NCI-H1417 (cell line): Measurements from ENCODE around the gene CNOT6.
A peak's percentile ranks its signal among the peaks of the same experiment; 100 is the strongest.
"Not testable (repeated sequence)": the region's sequence is repeated elsewhere in the genome, so short reads cannot be mapped to it uniquely, and the experiment has no call there.

Source experiments
- DNase-seq, 3 experiments: peaks; one replicate each; lab custom pipeline; 2025; lab: John Stamatoyannopoulos, UW

CNOT6 gene

DNA sequence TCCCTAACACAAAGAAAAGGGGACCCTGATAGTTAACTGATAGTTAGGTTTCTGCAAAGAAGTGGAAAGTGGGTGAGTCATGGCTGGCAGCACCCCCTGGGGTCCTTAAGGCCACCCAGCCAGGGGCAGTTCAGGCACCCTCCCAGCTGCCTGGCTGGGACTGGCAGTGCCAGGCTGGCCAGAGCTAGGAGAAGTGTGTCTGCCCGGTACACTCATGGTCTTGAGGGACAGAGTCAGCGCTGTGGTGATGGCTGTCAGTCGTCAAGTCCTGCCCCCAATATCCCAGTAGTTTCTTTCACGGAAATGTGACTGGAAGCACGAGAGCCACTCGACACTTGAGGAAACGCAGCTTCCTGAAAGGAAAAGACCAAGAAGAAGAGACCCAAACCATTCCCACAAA lies 22.3 kb upstream of the CNOT6 start:
- no peak for DNase-seq

DNA sequence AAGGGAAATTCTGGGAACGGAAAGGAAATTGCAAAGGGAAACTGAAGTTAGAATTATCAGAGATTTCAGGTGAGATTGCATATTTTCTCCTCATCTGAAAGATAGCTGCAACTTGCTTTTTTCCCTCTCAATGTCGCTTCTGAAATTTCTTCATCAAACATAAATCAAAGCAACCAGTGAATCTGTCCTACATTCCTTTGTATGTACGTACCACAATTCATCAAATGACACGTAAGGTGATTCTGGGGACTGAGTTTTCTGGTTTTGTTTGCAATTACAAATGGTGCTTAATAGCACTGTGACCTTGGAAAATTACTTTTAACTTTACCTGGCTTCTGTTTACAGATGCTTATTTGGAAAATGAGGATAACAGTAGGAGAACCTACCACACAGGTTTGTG lies 21.9 kb upstream of the CNOT6 start:
- DNase-seq = no peak

DNA sequence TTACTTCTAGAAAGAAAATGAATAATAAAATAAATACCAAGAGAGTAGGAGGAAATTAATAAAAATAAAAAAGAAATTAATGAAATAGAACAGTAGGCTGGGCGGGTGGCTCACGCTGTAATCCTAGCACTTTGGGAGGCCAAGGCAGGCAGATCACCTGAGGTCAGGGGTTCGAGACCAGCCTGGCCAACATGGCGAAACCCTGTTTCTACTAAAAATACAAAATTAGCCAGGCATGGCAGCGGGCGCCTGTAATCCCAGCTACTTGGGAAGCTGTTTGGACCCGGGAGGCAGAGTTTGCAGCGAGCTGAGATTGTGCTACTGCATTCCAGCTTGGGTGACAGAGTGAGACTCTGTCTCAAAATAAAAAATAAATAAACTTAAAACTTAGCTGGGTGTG lies 20.8 kb upstream of the CNOT6 start:
- not testable (repeated sequence) for DNase-seq

DNA sequence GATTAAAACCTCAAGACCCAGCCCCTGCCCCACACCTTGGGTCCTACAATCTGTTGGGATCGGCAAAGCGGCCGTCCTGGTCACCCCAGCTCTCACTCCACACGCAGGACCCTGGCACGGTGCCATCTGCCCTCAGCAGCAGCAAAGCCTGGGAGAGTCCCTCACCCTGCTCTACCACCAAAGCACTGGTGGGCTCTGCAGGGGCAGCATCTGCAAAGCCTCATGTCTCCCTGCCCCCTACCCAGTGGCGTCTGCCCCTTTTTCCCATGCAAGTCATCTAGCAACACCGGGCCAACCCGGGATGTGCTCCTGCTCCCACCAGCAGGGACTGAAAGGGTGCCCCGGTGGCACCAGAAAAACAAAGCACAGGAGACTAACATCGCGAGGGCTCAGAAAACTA lies 19.6 kb upstream of the CNOT6 start:
- no peak for DNase-seq

DNA sequence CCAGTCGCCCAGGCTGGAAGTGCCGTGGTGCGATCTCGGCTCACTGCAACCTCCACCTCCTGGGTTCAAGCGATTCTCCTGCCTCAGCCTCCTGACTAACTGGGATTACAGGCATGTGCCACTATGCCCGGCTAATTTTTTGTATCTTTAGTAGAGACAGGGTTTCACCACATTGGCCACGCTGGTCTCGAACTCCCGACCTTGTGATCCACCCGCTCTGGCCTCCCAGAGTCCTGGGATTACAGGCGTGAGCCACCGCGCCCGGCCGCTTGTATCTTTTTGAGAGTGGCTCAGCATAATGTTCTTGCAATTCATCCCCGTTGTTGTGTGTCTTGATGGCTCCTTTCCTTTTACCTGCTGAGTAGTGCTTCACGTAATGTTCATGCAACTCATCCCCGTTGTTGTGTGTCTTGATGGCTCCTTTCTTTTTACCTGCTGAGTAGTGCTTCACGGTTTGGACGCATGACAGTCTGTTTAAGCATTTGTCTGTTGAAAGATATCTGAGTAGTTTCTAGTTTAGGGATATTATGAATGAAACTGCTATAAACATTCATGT lies 18.1 kb upstream of the CNOT6 start:
- DNase-seq = not testable (repeated sequence)

DNA sequence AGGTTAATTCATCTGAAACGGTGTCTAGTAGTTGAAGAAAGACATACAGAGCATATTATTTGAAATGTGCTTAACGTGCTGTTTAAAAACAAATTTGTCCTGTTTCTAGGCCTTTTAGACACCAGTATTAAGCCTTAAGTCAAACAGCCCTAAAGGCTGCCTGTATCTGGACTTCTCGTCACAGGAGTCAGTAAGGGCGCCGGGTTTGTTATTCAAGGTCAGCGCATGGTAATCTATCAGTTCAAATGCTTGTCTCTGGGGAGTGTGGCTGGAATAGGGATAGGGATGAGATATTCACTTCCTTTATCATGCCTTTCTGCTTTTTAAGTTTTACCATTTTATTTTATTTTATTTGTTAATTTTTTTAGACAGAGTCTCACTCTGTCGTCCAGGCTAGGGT lies 9.4 kb upstream of the CNOT6 start:
- no peak for DNase-seq

DNA sequence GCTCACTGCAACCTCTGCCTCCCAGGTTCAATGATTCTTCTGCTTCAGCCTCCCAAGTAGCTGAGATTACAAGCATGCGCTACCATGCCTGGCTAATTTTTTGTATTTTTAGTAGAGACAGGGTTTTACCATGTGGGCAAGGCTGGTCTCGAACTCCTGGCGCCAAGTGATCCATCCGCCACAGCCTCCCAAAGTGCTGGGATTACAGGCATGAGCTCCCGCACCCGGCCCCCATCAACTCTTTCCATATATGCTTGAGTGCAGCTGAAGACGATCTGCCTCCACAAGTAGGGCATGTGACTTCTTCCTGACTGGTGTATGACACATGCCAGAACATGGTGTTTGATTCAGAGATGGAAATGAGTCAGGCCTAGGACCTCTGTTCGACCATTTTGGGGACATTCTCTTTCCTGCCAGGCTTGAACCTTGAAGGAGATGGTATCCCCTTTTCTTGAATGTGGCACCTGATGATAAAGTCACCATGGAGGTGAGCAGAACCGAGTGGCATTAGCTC lies 7.5 kb upstream of the CNOT6 start:
- DNase-seq = no peak

DNA sequence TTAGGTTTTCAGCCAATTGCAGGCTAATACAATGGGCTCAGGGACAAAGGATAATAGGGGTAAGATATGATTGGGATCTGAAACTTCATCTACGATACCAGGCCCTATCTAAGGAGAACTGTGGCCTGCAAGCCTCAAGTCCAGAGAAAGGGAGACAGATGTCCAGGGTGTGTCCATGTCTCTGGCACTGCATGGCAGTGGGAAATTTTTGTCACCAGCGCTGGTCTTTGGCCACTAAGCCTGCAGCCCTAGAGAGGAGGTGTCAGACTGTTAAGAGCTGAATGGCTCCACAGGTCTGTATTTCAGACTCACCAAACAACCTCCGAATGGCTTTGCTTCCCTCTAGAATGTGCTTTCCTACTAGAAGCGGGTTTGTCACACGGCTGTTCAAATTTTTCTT lies 6.6 kb upstream of the CNOT6 start:
- no peak for DNase-seq

DNA sequence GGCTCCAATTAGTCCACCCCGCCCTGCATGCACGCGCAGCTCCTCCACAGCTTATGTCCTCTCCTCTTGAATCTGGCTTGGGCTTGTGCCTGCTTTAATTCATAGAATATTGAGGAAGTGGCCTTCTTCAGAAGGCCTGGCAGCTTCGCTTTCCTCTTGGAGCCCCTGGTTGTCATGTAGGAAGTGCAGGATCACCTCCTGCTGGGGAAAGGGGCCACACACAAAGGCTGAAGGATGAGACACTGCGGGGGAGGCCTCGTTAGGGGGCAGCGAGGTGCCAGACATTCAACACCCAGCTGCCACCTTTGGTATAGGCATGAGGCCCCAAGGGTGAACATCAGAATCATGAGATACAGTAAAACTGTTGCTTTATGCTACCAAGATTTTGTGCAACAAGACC lies 2.7 kb upstream of the CNOT6 start:
- DNase-seq = no peak

DNA sequence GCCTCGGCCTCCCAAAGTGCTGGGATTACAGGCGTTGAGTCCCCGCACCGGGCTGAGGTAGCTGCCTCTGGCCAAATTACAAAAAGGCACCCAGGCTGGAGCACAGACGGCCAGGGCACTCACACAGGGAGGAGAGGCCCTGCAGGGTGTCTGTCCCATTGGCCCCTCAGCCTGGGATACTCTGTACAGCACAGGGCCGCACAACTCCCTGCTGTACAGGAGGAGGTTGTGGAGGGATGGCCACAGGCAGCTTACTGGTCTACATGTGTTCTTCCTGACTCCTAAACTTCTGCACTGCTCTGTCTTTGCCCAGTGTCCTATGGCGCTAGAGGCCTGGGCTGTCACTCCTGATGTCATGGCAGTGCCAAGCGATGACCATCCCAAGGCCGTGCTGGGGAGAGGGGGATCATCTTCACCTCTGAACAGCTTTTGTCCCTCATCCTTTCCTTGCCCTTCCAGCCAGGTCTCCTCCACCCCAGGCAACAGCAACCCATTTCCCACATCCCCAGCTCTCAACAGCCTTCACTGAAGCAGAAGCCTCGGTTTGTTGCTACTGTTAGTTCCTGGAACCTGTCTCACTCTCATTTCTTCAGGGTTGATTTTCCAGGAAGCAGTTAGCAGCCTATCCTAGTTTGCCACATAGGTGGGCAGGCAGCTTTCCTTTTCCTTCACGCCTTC lies 1.8 kb upstream of the CNOT6 start:
- DNase-seq = no peak

DNA sequence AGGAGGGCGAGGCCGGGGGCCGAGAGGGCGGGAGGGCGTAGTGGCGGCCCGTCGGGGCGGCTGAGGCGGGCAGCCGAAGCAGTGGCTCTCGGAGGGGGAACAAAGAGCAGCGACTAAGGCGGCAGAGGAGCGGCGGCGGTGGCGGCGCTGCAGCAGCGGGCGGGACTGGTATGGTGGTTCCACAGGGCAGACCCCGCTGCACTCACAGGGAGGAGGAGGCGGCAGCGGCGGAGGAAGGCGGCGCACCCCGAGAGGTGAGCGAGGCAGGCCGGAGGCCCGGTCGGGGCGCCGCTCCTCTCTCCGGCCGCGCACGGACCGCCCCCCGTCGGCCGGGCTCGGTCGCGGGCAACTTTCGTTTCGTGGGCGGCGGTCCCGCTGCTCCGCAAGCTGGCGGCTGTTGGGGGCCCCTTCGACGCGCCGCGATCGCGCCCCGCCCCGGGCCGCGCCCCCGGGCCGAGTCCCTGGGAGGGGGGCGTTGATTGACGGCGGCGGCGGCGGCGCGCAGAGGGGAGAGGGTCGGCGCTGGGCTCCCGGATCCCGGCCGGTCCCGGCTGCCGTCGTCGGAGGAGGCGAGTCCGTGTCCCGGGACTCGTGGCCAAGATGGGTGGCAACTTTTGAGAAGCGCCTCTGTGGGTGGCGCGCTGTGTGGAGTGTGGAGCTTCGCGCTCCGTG lies 467 bp downstream of the CNOT6 start:
- peak in 2 of 3 experiments; percentile 61 to 68 for DNase-seq

DNA sequence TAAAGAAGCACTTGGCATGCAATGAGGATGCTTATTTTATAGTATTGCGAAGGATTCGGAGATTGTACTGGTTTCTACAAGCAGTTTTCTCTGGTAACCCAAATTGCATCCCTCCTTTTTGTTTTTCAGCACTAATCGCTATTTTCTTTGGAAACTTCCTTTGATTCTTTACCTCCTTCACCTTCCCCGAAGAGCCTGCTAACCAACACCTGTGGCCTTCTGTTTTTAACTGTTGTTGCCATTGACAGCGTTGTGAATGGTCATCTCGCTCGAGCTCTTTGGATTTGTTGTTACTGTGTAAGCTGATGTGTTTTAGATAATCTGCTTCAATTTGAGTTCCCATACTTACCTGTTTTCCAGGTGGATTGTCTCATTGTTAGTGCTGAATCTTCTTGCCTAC lies 1.1 kb downstream of the CNOT6 start:
- peak in 2 of 3 experiments; percentile 15 to 36 for DNase-seq

DNA sequence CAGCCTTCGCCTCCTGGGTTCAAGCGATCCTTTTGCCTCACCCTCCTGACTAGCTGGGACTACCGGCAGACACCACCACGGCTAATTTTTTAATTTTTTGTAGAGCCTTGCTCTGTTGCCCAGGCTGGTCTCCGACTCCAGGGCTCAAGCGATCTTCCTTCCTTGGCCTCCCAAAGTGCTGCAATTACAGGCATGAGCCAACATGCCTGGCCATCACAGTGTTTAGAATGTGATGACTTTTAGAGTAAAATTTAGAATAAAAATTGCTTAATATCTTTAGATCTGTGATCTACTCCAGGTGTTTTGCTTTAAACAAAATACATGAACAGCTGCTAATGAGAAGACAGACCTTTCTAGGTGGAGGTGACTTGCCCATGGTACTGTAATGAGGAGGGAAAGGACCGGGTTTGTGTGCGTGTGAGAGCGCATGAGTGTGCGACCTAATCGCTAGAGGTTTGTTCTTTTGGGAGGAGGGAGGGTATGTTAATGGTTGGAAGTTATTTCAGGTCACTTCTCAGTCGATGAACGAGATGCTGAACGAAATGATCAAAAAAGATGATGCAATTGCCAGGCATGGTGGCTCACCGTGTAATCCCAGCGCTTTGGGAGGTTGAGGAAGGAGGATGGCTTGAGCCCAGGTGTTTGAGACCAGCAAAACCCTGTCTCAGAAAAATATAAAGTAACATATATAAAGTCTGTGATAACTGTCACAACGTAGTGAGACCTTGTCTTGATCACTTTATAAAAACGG lies 2.0 kb downstream of the CNOT6 start:
- no peak for DNase-seq

DNA sequence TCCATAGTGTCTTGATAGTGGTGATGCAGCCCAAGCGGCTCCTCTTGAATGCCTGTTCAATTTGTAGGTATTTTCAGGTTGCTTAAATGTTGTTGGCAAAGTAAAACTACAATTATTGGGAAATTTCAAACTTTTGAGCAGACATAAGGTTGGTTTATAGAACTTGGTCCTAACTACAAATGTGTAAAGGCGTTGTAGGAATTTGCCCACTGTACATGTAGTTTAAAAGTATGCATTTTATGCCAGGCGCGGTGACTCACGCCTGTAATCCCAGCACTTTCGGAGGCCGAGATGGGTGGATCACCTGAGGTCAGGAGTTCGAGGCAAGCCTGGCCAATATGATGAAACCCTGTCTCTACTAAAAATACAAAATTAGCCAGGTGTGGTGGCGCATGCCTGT lies 2.6 kb downstream of the CNOT6 start:
- not testable (repeated sequence) for DNase-seq

DNA sequence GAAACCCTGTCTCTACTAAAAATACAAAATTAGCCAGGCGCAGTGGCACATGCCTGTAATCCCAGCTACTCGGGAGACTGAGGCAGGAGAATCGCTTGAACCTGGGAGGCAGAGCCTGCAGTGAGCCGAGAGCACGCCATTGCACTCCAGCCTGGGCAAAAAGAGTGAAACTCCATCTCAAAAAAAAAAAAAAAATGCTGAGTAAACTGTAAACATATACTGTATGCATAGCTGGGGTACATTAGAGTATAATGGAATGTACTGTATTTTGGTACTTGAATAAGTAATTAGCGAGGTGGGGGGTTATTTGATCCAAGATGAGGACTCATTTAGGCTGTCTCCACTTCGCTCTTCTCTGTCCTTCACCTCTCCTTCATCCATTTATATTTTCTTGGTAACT lies 3.7 kb downstream of the CNOT6 start:
- not testable (repeated sequence) for DNase-seq

DNA sequence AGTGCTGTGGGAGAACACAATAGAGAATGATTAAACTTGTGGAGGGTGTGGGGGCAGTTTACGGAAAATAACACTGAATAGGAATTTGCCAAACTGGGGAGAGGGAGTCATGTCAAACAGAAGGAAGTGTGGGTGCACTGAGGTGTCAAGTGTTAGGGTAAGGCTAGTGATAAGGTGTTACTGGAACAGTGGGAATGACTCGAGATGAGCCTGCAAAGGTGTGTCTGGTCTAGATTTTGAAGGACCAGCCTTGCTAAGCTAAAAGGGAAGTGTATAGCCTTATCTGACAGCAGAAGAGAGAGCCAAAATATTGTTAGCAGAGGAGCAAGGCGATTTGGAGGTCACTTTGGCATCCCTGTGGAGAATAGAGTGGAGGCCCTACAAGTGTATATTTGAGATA lies 4.2 kb downstream of the CNOT6 start:
- DNase-seq = no peak

DNA sequence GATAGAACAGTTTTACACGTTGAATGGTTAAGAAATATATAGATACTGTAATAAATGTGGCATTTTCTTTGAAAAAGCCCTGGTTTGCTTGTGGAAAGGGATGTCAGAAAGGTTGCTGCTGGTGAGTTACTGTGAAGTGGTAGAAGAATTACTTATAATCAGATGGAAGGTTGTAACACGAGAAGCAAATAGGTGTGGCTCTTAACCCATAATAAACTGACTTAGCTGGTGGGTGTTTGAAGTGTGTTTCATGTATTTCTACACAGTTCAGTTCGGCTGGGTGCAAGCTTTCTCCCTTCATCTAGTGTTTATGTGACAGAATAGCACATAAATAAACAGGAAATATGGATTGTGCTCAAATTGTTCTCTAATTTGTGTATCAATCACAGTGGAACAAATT lies 5.5 kb downstream of the CNOT6 start:
- no peak for DNase-seq

DNA sequence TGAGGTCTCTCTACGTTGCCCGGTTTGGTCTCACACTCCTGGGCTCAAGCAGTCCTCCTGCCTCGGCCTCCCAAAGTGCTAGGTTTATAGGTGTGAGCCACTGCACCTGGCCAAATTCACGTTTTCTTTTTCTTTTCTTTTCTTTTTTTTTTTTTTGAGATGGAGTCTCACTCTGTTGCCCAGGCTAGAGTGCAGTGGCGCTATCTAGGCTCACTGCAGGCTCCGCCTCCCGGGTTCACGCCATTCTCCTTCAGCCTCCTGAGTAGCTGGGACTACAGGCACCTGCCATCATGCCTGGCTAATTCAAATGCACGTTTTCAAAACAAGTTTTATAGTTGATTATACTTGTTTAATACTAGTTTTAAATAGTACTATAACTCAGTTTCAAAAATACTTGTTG lies 6.1 kb downstream of the CNOT6 start:
- DNase-seq = not testable (repeated sequence)

DNA sequence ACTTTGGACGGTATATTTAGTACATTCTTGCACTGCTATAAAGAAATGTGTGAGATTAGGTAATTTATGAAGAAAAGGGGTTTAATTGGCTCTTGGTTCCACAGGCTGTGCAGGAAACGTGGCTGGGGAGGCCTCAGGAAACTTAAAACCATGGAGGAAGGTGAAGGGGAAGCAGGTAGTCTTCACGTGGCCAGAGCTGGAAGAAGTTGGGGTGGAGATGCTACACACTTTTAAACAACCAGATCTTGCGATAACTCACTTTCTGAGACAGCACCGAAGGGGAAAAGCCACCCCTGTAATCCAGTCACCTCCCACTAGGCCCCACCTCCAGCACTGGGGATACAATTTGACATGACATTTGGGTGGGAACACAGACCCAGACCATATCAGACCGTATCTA lies 13.5 kb downstream of the CNOT6 start:
- DNase-seq = no peak

DNA sequence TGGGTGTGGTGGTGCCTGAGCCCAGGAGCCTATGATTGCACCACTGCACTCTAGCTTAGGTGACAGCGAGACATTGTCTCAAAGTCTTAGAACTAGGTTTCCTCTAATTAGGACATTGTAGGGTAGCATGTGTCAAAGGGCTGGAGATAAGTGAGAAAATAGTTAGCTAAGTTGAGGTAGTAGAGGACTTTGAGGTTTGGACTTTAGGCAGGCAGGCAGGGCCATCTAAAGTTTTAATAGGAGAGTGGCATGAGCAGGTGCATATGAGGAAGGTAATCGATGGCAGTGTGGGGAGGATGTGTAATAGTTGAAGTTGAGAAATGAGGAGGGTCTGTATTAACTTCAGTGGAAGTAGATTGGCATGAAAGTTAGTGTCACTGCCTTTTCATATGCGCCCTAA lies 21.1 kb downstream of the CNOT6 start:
- DNase-seq = no peak

DNA sequence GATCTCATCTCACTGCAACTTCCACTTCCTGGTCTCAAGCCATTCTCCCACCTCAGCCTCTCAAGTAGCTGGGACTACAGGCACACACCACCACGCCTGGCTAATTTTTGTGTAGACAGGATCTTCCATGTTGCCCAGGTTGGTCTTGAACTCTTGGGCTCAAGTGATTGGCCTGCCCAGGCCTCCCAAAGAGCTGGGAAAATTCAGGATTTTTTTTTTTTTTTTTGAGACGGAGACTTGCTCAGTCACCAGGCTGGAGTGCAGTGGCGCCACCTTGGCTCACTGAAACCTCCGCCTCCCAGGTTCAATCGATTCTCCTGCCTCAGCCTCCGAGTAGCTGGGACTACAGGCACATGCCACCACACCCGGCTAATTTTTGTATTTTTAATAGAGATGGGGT lies 21.8 kb downstream of the CNOT6 start:
- not testable (repeated sequence) for DNase-seq

DNA sequence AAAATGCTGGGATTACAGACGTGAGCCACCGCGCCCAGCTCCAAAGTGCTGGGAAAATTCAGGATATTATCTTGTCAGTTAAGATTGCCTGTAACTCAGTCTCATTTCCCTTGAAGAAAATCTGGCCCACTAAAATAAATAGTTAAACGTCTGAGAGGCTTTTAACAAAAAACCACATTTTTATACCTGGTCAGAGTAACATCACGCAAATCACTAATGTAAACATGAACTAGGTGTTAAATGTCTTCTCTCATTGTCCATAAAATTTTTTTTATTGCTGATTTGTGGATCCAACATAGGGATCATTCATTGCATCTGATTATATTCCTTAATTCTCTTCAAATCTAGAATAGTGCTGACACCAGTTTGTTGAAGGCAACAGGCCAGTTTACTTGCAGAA lies 22.3 kb downstream of the CNOT6 start:
- no peak for DNase-seq

DNA sequence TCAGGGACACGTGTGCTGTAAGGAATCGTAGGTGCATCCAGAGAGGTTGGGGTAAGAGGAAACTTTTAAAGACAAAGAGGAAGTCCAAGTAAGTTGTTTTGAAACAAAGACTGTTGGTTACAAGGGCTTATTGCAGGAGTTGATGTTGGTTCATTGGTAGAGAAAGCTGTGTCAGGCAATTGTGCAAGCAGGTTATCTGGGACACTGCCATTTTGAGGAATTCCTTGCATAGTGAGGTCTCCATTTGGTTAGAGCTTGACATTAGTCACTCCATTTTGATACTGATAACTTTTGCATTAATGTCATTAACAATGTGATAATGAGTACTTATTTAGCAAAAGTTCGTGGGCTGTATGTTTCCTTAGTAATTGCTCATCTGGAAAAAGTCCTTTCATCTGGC lies 24.9 kb downstream of the CNOT6 start:
- DNase-seq = no peak
